MCF 10A (cell line): ENCODE measurements around the gene TCN2. TPM values are rescaled to one million over a fixed set of nuclear protein-coding genes. Genes with fewer than 3 reads are reported as not detected.

Experiments
- BruUV-seq: library from RNA; stranded (reverse); fragments of 400-500 nt; replicated peaks from 2 replicates; lab custom pipeline; 2021; lab: Mats Ljungman, UMichigan
- CTCF ChIA-PET: fragments of 300-600 bp; sonication (Branson Sonifier 250); formaldehyde crosslinking; extraction: SDS; loops from one replicate; lab custom pipeline; 2021; ENCODE audit warnings: antibody characterized with exemption, inconsistent platforms; lab: Yijun Ruan, JAX
- POLR2A ChIA-PET: fragments of 300-600, 350-650 bp; sonication (Branson Sonifier 250); formaldehyde crosslinking; extraction: SDS; loops from one replicate; lab custom pipeline; 2020; ENCODE audit warnings: antibody characterized with exemption, inconsistent platforms; lab: Yijun Ruan, JAX
- DNase-seq: peaks from one replicate; pipeline ENCODE4 v3.0.0-alpha.2; 2018; ENCODE audit not compliant: unreplicated experiment
- H3K27ac Mint-ChIP-seq: one replicate; pipeline ENCODE4 v1.8.0; 2022; ENCODE audit warnings: mild to moderate bottlenecking, low read depth, mixed read lengths; ENCODE audit not compliant: unreplicated experiment
- H3K27me3 Mint-ChIP-seq: one replicate; pipeline ENCODE4 v1.8.0; 2022; ENCODE audit warnings: mixed read lengths; ENCODE audit not compliant: insufficient read depth, unreplicated experiment
- H3K36me3 Mint-ChIP-seq: one replicate; pipeline ENCODE4 v1.8.0; 2022; ENCODE audit warnings: mild to moderate bottlenecking, moderate library complexity, mixed read lengths; ENCODE audit not compliant: insufficient read depth, unreplicated experiment
- H3K4me1 Mint-ChIP-seq: one replicate; pipeline ENCODE4 v1.8.0; 2022; ENCODE audit warnings: mixed read lengths; ENCODE audit not compliant: insufficient read depth, unreplicated experiment
- H3K4me3 Mint-ChIP-seq: one replicate; pipeline ENCODE4 v1.8.0; 2022; ENCODE audit warnings: mild to moderate bottlenecking, moderate library complexity, mixed read lengths; ENCODE audit not compliant: unreplicated experiment
- H3K9me3 Mint-ChIP-seq: one replicate; pipeline ENCODE4 v1.8.0; 2022; ENCODE audit warnings: mixed read lengths; ENCODE audit not compliant: unreplicated experiment
- intact Hi-C: fragments of 100-400 bp; cut with micrococcal nuclease; formaldehyde crosslinking; loops from 2 replicates; pipeline ENCODE4 v1.14.1; 2022
- total RNA-seq: library from RNA; stranded (reverse); gene quantifications from 2 replicates; pipeline ENCODE4 v1.2.3, GENCODE V29; 2022
- TF ChIP-seq, protein P1 (sequence below): fragments of 200-600 bp; IDR thresholded peaks from one replicate; pipeline ENCODE4 v1.8.0; 2022; ENCODE audit warnings: antibody characterized with exemption, mild to moderate bottlenecking; ENCODE audit not compliant: unreplicated experiment

TCN2 gene
- total RNA-seq, 1 experiment from 2014 or later: 1.4 TPM

DNA sequence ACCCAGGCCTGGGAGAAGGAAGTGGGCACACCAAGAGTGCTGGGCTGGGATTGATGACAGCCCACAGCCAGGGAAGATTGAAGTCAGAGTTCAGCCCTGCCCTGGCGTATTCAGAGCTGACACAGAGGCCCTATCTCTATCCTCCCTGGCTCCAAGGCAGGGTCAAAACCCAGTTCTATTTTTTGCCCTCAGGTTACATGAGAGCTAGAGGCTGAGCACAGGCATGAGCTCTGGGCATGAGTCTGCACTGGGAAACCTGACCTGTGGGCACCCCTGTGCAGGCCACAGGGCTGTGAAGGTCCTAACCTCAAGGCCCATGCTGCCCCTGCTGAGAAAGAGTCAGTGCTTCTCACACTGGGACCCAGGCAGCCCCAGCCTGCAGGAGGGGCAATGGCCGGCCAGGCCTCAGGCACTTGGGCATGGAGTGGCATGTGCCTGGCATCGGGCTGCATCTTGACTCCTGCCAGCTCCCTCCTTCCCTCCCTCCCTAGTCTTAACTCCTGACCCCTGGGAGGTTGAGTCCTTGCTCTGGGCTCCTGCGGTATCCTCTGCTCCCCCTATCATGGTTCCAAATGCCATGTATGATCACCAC, 34.0 kb downstream of the TCN2 start:
- intact Hi-C loops: no loop called here
- Mint-ChIP-seq H3K4me1 (no peaks in the 10 kb centered on the region), H3K9me3 (no peaks in the 10 kb centered on the region), H3K27me3 (no peaks in the 10 kb centered on the region), H3K4me3 (no peak overlapping the region), H3K27ac (no peak overlapping the region), H3K36me3 (no peaks in the 10 kb centered on the region)
- BruUV-seq: no TSS peak
- DNase-seq: no peak
- TF ChIP-seq, protein P1, sequence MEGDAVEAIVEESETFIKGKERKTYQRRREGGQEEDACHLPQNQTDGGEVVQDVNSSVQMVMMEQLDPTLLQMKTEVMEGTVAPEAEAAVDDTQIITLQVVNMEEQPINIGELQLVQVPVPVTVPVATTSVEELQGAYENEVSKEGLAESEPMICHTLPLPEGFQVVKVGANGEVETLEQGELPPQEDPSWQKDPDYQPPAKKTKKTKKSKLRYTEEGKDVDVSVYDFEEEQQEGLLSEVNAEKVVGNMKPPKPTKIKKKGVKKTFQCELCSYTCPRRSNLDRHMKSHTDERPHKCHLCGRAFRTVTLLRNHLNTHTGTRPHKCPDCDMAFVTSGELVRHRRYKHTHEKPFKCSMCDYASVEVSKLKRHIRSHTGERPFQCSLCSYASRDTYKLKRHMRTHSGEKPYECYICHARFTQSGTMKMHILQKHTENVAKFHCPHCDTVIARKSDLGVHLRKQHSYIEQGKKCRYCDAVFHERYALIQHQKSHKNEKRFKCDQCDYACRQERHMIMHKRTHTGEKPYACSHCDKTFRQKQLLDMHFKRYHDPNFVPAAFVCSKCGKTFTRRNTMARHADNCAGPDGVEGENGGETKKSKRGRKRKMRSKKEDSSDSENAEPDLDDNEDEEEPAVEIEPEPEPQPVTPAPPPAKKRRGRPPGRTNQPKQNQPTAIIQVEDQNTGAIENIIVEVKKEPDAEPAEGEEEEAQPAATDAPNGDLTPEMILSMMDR: no peak
- ChIA-PET CTCF (no interaction called here), POLR2A (no interaction called here)

DNA sequence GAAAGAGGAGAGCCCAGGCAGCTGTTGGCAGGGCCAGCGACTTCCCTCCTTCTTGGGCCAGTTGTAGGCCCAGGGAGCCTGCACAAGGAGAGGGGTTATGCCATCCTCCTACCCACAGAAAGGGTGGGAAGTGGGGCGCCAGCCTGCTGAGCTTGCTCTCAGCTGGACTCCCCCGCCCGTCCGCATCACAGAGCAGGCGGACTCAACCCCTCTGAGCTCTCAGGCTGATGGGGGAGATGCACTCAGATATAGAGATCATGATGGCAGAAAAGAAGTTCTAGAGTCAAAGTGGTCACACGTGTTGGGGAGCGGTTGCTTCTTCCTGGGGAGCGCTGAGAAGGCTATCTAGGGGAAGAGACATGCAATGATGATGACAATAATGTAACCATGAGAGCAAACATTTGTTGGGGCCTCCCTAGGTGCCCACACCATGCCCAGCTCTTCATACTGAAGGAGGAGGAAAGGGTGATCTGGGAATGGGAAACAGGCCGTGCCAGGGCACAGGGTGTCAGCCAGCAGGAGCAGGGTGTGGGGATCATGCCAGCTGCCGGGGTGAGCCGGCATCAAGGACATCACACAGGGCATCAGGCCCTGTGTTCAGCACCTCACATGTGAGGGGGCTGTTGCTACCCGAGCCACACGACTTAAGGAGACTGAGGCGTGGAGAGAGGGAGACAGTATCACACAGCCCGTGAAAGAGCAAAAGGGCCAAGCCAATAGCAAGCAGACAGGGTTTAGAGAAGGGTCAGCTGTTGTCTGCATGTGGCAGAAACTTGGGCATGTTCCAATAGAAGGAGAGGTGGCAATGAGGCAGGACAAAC, 36.3 kb downstream of the TCN2 start:
- H3K36me3 Mint-ChIP-seq: no peaks in the 10 kb centered on the region
- no peaks in the 10 kb centered on the region for H3K9me3 Mint-ChIP-seq
- H3K4me1 Mint-ChIP-seq: no peaks in the 10 kb centered on the region
- no peak overlapping the region for H3K27ac Mint-ChIP-seq
- H3K27me3 Mint-ChIP-seq: no peaks in the 10 kb centered on the region
- no peak for DNase-seq
- BruUV-seq: no TSS peak
- intact Hi-C loops: no loop called here
- POLR2A ChIA-PET: interaction anchor here (1.0 kb wide), 1 partner anchor 8 kb away, joined by 4 read pairs; the partner anchor contains the start of gene SLC35E4
- no peak overlapping the region for H3K4me3 Mint-ChIP-seq
- CTCF ChIA-PET: interaction anchor here (0.6 to 2.0 kb wide), 4 partner anchors 10 to 325 kb away, joined by 3 to 14 read pairs (median 4); partner anchors contain the start of gene MORC2
- TF ChIP-seq, protein P1: no peak

DNA sequence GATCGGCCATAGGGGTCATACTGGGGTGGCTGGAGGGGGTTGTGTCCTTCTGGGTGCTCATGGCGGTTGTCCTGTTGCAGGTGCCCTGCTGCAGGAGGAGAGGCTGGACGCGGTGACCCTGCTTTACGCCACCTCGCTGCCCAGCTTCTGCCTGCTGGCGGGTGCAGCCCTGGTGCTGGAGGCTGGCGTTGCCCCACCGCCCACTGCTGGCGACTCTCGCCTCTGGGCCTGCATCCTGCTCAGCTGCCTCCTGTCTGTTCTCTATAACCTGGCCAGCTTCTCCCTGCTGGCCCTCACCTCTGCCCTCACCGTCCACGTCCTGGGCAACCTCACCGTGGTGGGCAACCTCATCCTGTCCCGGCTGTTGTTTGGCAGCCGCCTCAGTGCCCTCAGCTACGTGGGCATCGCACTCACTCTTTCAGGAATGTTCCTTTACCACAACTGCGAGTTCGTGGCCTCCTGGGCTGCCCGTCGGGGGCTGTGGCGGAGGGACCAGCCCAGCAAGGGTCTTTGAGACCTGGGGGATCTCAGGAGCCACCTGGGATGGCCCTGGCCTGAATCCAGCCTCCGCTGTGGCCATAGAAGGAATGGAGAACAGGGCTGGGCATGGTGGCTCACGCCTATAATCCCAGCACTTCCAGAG, 39.7 kb downstream of the TCN2 start:
- Mint-ChIP-seq H3K4me1 (no peaks in the 10 kb centered on the region), H3K27me3 (no peaks in the 10 kb centered on the region), H3K27ac (no peak overlapping the region), H3K4me3 (no peak overlapping the region), H3K9me3 (no peaks in the 10 kb centered on the region), H3K36me3 (no peaks in the 10 kb centered on the region)
- TF ChIP-seq, protein P1: no peak
- intact Hi-C loops: no loop called here
- no TSS peak for BruUV-seq
- ChIA-PET CTCF (interaction anchor here (0.6 to 0.8 kb wide), 3 partner anchors 108 to 191 kb away, joined by 3 to 4 read pairs (median 3); no protein-coding TSS in a partner anchor), POLR2A (no interaction called here)
- no peak for DNase-seq

DNA sequence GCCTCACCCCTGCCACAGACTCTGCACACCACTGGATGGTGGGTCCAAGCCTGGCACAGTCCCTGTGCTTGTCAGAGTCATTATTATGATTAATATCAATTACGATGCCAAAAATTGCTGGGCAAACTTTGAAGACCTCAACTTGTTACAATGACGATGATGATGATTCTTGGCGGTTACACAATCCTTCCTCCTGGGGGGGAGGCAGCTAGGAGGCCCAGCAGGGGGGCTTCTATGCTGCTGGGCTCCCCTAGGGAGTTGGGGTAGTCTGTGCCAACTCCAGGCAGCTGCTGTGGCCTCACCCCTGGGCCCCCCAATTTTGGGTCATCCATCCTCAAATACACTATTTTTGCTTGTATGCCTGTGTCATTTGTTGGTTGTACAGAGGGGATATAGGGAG, 40.6 kb downstream of the TCN2 start:
- H3K27ac Mint-ChIP-seq: no peak overlapping the region

More for the DNA sequence above, 40.6 kb downstream of the TCN2 start:
- no peaks in the 10 kb centered on the region for H3K27me3 Mint-ChIP-seq
- no peak for DNase-seq
- intact Hi-C loops: no loop called here
- no peaks in the 10 kb centered on the region for H3K4me1 Mint-ChIP-seq
- H3K9me3 Mint-ChIP-seq: no peaks in the 10 kb centered on the region
- TF ChIP-seq, protein P1: no peak
- POLR2A ChIA-PET: no interaction called here
- no peaks in the 10 kb centered on the region for H3K36me3 Mint-ChIP-seq
- no TSS peak for BruUV-seq
- CTCF ChIA-PET: no interaction called here
- H3K4me3 Mint-ChIP-seq: no peak overlapping the region
